GM08714 (cell line): ENCODE results near the gene PTTG1IP.

Source experiments
- H3K4me3 ChIP-seq: fragments of 200-500 bp; sonication (Bioruptor generic); 2 replicates; pipeline ENCODE4 v1.5.1; 2014; ENCODE audit warnings: mild to moderate bottlenecking, low read length, inconsistent platforms
- ZNF274 ChIP-seq: IDR thresholded peaks from 2 replicates; pipeline ENCODE4 v1.6.1; 2012; ENCODE audit warnings: mild to moderate bottlenecking, low read depth, low read length

Gene PTTG1IP

DNA sequence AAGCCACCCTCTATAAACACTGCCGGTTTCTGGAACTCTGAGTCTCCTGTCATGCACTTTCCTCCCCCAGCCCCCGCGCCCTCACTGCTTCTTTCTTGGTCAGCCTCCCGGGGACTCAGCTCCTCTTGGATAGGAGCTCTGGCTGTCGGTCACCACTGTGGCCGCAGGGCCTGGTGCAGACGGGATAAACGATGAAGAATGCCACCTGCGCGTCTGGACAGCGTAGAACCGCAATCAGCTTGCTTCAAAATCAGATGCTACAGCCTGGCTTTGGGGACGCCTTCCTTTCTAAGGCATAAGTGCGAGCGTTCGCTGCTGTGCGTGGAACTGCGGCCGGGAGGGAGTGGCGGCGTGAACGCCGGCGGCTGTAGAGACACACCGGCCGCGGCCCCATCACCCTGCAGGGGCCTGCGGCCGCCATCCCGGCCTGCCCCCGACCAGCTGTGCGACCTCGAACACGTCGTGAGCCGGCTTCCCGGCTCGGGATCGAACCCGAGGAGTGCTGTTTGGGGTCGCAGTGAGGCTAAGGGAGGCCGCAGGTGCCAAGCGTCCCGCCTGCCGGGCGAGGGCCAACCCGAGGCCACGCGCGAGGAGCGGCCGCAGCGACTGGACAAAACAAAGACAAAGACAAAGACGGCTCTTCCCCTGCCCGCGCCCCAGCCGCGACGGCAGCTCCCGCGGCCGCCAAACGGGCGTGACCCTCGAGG is 688 bp downstream of the PTTG1IP start:
- peak overlapping the region; percentile 83 for H3K4me3 ChIP-seq
- no peak for TF ChIP-seq ZNF274

DNA sequence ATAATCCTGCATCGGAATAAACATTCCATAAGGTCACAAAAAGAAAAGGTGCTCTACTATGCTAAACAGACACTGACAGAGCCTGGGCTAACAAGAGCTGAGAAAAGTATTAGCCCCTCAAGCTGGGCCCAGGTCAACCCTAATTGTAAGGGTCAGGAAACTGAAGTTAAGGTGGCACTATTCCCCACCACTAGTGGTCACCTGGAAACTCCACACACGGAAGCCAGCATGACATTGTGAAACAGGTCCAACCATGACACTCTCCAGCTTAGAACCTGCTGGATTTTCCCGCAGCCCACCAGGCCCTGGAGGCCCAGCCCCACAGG is 1.2 kb downstream of the PTTG1IP start:
- peak overlapping the region; percentile 83 for H3K4me3 ChIP-seq
- no peak for TF ChIP-seq ZNF274

DNA sequence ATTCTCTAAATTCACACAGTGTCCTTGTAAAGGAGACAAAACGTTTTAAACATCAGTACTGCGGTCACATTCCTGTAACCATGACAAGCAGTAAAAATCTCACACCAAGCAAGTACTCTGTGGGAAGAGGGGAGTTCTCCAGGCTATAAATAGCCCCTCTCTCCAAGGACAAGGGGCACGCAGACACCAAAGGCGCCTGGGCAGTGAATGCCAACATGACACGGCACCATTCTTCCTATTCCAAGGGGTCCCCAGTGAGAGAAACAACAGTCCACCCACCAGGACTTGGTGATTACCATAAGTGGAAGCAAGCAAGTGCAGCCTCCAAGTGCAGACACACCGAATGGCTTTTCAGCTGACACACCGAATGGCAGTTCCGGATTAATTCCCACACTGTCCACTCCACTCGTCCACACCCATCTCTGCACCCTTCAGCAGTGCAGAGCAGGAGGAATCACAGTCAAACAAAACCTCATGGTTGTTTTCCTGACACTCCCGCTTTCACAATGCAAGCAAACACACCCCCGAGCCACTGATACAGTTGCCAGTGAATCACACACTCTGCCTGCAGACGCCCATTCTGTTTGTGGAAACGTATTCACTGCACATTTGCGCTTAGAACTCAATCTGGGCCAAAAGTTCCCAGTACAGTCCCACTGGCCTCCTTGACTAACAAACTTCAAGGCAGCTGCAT is 1.8 kb downstream of the PTTG1IP start:
- peak overlapping the region; percentile 83; the same call in 1 of the 2 replicates for H3K4me3 ChIP-seq
- no peak for TF ChIP-seq ZNF274

DNA sequence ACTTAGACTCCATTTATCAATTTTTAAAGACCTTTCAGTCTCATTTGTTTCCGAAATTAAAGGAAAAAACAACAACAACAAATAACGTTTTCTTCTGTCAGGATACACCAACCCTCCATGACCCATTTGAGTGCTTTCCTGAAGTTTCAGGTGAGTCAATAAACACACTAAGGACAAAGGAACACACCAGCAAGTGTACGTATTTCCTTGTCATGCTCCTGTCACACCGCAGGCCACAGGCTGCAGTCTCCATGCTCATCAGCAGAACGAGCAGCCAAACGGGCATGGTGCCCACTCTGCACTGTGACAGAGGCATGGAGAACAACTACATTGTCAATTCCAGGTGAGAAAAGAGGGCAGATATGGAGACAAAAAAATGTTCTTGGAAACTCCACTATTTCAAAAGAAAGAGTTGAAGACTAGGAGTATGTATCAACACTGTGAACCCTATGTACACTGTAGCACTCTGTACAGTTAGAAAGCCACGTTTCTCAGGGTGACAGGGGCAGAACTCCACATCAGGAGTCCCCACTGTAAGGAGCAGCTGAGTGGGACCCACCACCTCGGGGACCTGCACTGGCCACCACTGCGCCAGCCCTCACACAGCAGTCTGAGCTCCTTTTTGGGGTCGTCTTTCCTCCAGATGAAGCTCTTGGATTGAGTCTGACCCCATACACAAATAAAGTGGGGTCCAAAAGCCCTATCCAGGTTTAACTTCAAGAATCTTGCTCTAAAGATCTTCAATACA is 2.6 kb downstream of the PTTG1IP start:
- H3K4me3 ChIP-seq = no peak overlapping the region
- no peak for TF ChIP-seq ZNF274

DNA sequence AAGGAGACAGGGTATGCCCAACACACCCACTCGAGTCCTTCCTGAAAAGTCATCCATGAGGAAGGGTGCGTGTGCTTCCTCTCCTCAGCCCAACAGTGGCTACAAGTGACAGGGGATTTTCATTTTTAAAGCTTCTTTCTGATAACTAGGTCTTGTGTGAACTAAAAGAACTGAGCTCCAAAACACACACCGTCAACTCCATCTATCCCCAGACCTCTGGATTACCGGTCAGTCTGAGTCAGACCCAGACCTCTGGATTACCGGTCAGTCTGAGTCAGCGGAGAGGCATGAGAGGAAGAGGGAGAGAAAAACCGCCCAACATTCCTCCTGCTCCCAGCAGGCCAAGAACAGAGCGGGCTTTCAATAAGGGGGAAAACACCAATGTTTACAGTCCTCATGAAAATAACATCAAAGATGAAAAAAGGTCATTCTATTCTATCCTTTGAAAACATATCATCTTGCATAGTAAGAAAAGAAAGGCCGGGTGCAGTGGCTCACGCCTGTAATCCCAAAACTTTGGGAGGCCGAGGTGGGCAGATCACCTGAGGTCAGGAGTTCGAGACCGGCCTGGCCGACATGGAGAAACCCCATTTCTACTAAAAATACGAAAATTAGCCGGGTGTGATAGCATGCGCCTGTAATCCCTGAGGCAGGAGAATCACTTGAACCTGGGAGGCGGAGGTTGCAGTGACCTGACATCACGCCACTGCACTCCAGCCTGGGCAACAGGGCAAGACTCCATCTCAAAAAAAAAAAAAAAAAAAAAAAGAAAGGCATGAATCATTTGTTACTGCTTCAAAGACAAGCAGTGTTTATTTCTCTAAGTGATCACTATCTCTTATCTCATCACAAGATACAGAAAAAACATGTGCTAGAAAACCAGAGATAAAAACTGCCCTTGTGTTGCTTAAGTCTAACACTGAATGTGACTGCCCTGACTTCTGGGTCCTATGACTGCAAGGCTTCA is 3.4 kb downstream of the PTTG1IP start:
- no peak overlapping the region for H3K4me3 ChIP-seq
- TF ChIP-seq ZNF274 = no peak

DNA sequence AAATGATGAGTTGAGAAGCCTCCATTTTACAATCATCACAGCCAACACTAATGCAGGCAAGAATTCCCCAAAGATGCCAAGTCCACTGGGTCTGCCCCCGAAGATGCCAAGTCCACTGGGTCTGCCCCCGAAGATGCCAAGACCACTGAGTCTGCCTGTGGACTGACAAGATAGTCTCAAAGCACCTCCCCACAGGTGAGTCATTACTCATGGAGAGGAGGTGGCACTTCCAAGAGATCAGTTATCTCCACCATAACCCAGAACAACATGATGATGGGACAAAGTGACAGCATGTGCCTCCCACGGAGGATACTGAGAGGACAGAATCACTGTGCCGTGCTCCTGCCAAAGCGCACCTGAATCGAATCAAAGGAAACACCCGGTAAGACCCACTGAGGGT is 4.8 kb downstream of the PTTG1IP start:
- no peak for TF ChIP-seq ZNF274
- no peak overlapping the region for H3K4me3 ChIP-seq

DNA sequence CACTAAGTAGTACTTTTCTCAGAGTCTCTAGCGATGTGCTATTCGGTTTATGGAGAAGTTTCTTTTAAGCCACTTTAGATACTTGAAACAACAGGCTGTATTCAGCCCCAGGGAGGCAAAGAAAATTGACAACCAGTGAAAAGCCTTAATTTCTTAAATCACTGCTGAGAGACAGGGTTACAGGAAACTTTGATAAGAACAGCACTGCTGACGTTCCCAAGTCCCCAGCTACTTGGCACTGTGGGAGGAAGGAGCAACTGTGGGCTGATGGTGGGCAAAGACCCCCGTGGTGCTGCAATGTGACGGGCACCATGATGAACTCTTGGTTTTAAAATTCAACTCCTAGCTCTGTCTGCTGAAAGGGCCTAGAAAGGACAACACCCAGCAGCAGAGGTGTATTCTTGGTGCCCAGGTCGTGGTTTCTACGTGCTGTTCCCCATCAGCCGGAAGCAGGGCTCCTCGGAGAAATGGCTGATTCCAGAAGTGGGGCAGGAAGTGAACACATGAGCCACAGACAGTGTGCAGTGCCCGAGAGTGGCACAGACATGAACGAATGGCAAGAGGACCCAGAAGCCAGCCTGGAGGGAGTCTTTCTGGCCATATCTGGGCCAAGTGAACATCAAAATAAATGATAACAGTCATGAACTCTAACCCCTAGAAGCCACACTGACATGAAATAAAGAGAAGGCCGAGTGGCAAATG is 5.3 kb downstream of the PTTG1IP start:
- no peak for TF ChIP-seq ZNF274

DNA sequence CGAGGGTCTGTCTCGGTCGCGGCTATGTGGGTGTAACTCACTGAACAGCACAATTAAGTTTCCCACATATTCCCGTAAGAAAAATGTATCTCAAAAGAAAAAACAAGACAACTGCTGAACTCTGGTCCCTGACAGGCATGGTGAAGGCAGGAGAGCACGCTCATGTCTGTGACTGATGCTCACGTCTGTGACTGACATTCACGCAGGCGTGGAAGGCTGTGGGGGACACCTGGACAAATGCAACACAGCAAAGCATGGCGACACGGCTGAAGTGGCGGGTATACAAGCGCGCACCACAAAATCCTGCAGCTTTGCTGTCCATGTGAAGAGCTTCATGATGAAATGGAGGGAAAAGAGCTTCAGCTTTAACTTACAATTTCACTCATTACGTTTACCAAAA is 6.0 kb downstream of the PTTG1IP start:
- no peak for TF ChIP-seq ZNF274

More for the DNA sequence above, 5.3 kb downstream of the PTTG1IP start:
- no peak overlapping the region for H3K4me3 ChIP-seq

DNA sequence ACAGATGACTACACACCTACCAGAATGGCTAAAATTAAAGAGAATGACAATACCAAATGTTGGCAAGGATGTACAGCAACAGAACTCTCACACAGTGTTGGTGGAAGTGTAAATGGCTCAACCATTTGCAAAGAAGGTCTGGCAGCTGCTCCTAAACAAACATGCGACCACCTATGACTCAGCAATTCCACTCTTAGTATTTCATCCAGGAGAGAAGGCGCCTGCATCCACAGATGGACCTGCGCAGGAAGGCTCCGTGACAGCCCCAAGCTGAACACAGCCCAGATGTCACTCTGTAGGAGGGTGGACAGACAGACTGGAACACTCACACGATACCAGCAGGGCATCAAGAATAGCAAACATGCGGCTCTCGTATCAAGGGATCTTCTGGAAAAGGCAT is 6.7 kb downstream of the PTTG1IP start:
- no peak overlapping the region for H3K4me3 ChIP-seq
- no peak for TF ChIP-seq ZNF274

More for the DNA sequence above, 6.0 kb downstream of the PTTG1IP start:
- H3K4me3 ChIP-seq = no peak overlapping the region

DNA sequence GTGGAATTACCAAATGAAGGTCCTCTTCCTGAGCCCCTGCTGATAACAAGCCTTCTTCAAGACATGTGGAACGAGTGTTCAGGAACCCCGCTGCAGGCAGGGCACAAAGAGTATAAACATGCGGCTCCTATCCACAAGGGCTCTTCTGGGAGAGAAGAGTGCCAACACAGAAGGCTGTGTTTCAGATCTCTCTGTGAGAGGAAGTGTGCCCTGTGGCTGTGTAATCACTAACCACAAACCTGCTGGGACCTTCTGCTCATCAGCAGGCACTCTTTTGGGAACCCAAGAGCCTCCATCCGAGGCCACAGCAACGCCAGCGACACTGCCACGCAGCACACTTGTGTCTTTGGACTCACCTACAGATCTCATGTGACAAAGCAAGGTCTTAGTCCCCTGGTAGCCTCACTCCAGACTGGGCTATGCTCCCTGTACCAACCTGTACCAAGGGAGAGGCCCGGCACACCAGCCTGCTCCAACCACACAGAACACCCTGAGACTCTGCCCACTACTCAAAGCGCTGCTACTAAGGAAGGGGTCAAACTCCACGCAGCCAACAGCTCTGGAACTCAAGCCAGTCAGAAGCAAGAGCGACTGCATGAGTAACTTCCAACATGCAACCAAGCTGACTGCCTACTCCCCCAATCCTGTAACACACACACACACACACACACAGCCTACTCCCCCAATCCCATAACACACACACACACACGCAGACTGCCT is 7.8 kb downstream of the PTTG1IP start:
- no peak overlapping the region for H3K4me3 ChIP-seq
- TF ChIP-seq ZNF274 = no peak

DNA sequence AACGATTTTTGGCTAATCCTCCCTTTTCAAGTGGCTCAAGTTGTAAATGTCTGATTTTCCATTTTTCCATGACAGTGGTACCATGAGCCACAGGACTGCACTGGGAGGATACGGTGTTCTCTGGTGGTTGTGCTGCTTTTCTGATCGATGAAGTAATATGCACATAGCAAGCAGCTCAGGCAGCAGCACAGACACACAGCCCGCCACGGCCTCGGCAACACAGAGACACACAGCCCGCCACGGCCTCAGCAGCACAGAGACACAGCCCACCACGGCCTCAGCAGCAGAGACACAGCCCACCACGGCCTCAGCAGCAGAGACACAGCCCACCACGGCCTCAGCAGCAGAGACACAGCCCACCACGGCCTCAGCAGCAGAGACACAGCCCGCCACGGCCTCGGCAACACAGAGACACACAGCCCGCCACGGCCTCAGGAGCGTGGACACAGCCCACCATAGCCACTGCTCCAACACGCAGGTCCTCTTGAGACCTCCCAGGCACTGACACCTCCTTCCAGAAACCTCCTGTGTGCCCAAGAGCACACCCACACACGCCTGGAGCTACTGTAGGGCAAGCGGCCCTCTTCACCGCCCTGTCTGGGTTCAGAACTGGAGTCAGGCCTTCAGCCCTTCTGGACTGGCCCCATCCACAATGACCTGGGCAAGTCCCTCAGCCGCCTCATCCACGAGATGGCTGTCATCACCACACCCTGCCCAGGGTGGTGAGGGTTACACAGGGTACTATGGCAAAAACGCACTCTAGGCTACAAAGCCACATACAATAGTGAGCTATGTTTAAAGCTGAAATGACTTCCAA is 10.4 kb downstream of the PTTG1IP start:
- TF ChIP-seq ZNF274 = no peak
- no peak overlapping the region for H3K4me3 ChIP-seq

DNA sequence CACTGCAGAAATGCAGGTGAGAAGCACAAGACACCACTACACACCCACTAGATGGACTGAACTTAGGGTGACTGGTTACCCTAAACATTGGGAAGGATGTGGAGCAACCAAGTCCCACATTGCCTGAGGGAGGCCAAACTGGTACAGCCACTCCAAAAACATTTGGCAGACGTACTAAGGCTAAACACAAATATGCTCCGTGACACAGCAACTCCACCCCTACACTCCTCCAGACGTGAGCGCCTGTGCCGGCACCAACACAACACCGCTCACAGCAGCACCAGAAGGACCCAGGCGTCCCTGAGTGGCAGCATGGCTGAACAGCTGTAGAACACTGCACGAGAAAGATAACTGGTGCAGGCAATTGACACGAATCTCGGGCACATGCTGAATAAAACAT is 14.7 kb downstream of the PTTG1IP start:
- no peak overlapping the region for H3K4me3 ChIP-seq
- TF ChIP-seq ZNF274 = no peak

DNA sequence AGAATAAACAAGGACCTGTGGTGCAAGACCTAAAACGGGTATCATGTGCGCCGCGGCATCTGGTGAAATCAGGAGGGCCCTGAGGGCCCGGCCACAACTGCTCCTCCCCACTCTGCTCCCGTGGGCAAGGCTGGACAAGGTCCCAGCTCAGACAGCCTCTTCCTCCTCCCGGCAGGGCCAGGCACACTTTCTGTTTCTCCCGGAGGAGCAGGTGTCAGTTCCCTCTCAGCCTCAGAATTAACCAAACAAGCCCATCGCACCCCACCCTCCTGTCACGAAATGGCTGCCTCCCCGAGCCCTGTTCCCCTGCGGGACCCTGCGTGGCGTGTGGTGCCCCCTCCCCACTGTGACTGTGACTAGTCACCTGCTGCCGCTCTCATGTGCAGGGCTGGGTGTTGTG is 15.2 kb downstream of the PTTG1IP start:
- TF ChIP-seq ZNF274 = no peak
- H3K4me3 ChIP-seq = no peak overlapping the region
